A673 (cell line): Measurements from ENCODE around the gene ING5. TPM values are rescaled to one million over a fixed set of nuclear protein-coding genes. Genes with fewer than 3 reads are reported as not detected.

Experiments
- BruUV-seq: library from RNA; stranded (reverse); fragments of 400-500 nt; replicated peaks from 2 replicates; lab custom pipeline; 2021; lab: Mats Ljungman, UMichigan
- CTCF ChIA-PET: fragments of 300-600 bp; sonication (Branson Sonifier 250); formaldehyde crosslinking; loops from one replicate; lab custom pipeline; 2022; ENCODE audit warnings: antibody characterized with exemption; lab: Charles Lee
- POLR2A ChIA-PET: fragments of 300-600 bp; sonication (Branson Sonifier 250); formaldehyde crosslinking; loops from one replicate; lab custom pipeline; 2022; ENCODE audit warnings: antibody characterized with exemption; ENCODE audit not compliant: low non-redundant PET; lab: Charles Lee
- DNase-seq: peaks from one replicate; pipeline ENCODE4 v3.0.0-alpha.2; 2015; ENCODE audit warnings: low spot score
- H3K27ac ChIP-seq: fragments of 200-600 bp; sonication (generic); 2 replicates; pipeline ENCODE4 v1.5.1; 2016; ENCODE audit warnings: mixed run types, low read depth, mild to moderate bottlenecking, mixed read lengths, antibody characterized with exemption, low read length; ENCODE audit not compliant: poor library complexity, severe bottlenecking
- H3K27me3 ChIP-seq: fragments of 200-600 bp; sonication (generic); replicated peaks from 2 replicates; pipeline ENCODE4 v1.6.1; 2017; ENCODE audit warnings: mixed run types, low read depth, mild to moderate bottlenecking, mixed read lengths, antibody characterized with exemption, low read length; ENCODE audit not compliant: insufficient read depth, poor library complexity
- H3K36me3 ChIP-seq: fragments of 200-600 bp; sonication (generic); 2 replicates; pipeline ENCODE4 v1.6.1; 2016; ENCODE audit warnings: mixed run types, mild to moderate bottlenecking, mixed read lengths, antibody characterized with exemption, low read length; ENCODE audit not compliant: insufficient read depth, poor library complexity, severe bottlenecking
- H3K4me1 ChIP-seq: fragments of 200-600 bp; sonication (generic); 2 replicates; pipeline ENCODE4 v1.6.1; 2017; ENCODE audit warnings: mixed run types, mild to moderate bottlenecking, mixed read lengths, antibody characterized with exemption, low read length; ENCODE audit not compliant: insufficient read depth, poor library complexity, severe bottlenecking
- H3K4me3 ChIP-seq: fragments of 200-600 bp; sonication (generic); 2 replicates; pipeline ENCODE4 v1.5.1; 2016; ENCODE audit warnings: low read depth, mixed run types, mild to moderate bottlenecking, mixed read lengths, low read length; ENCODE audit not compliant: poor library complexity, severe bottlenecking
- H3K9me3 ChIP-seq: fragments of 200-600 bp; sonication (generic); 2 replicates; pipeline ENCODE4 v1.6.1; 2016; ENCODE audit warnings: mixed run types, low read depth, mild to moderate bottlenecking, mixed read lengths, antibody characterized with exemption, low read length; ENCODE audit not compliant: poor library complexity, severe bottlenecking
- CTCF ChIP-seq: fragments of 300-800, 200-600 bp; sonication (generic); conservative IDR thresholded peaks from 2 replicates; pipeline ENCODE4 v1.5.1; 2017; ENCODE audit warnings: low read depth, mild to moderate bottlenecking, antibody characterized with exemption, low read length, moderate library complexity, mixed read lengths
- EZH2 ChIP-seq: fragments of 200-600 bp; sonication (generic); IDR thresholded peaks from 2 replicates; pipeline ENCODE4 v1.6.1; 2017; ENCODE audit warnings: borderline replicate concordance, low read depth, mild to moderate bottlenecking, mixed read lengths, antibody characterized with exemption, low read length; ENCODE audit not compliant: poor library complexity, severe bottlenecking
- intact Hi-C: fragments of 100-400 bp; cut with micrococcal nuclease; formaldehyde crosslinking; loops from one replicate; pipeline ENCODE4 v1.10.0; 2022; ENCODE audit not compliant: unreplicated experiment
- total RNA-seq: library from RNA; stranded (reverse); gene quantifications from 2 replicates; pipeline ENCODE4 v1.2.3, GENCODE V29; 2021

The ING5 gene
- total RNA-seq, 1 experiment from 2014 or later: 70.3 TPM

- no TSS peak for BruUV-seq
- Histone ChIP-seq H3K4me1 (peaks cover 3% of the 10 kb centered on the region), H3K9me3 (peaks cover 11% of the 10 kb centered on the region), H3K27ac (no peak overlapping the region), H3K27me3 (no peaks in the 10 kb centered on the region), H3K4me3 (no peak overlapping the region), H3K36me3 (peaks cover 62% of the 10 kb centered on the region)
- TF ChIP-seq EZH2: no peak
- TF ChIP-seq CTCF: no peak
- ChIA-PET CTCF (no interaction called here), POLR2A (no interaction called here)
- peak; percentile 34 for DNase-seq
- intact Hi-C loops: loop anchor here (10.0 kb wide), 1 partner anchor 178 kb away; no protein-coding TSS in a partner anchor
These were observed 4.7 kb downstream of the ING5 start for GRCh38 chr2:241706537-241706936.

GRCh38 chr2:241708879-241709278 lies 7.0 kb downstream of the ING5 start:
- Histone ChIP-seq H3K36me3 (peaks cover 82% of the 10 kb centered on the region), H3K4me1 (no peaks in the 10 kb centered on the region), H3K27ac (no peak overlapping the region), H3K27me3 (no peaks in the 10 kb centered on the region), H3K9me3 (peaks cover 11% of the 10 kb centered on the region), H3K4me3 (no peak overlapping the region)
- TF ChIP-seq CTCF: no peak
- TF ChIP-seq EZH2: no peak
- DNase-seq: no peak
- intact Hi-C loops: loop anchor here (10.0 kb wide), 1 partner anchor 176 kb away; no protein-coding TSS in a partner anchor
- CTCF ChIA-PET: interaction anchor here (0.5 kb wide), 1 partner anchor 43 kb away, joined by 3 read pairs; no protein-coding TSS in a partner anchor
- no TSS peak for BruUV-seq
- POLR2A ChIA-PET: no interaction called here

GRCh38 chr2:241719093-241719492 lies 17.3 kb downstream of the ING5 start:
- no TSS peak for BruUV-seq
- H3K36me3 ChIP-seq: peaks cover 67% of the 10 kb centered on the region
- TF ChIP-seq CTCF (no peak), EZH2 (no peak)
- no peaks in the 10 kb centered on the region for H3K4me1 ChIP-seq
- H3K9me3 ChIP-seq: peaks cover 13% of the 10 kb centered on the region
- no peaks in the 10 kb centered on the region for H3K27me3 ChIP-seq
- ChIA-PET CTCF (interaction anchor here (0.6 kb wide), 1 partner anchor 9 kb away, joined by 3 read pairs; no protein-coding TSS in a partner anchor), POLR2A (no interaction called here)
- intact Hi-C loops: no loop called here
- H3K4me3 ChIP-seq: no peak overlapping the region
- no peak for DNase-seq
- no peak overlapping the region for H3K27ac ChIP-seq
